GM21786 (cell line): ENCODE data around the gene SMIM11.
"Not testable (repeated sequence)": the region's sequence is repeated elsewhere in the genome, so short reads cannot be mapped to it uniquely, and the experiment has no call there.

Source experiments
- ATAC-seq: cut with Tn5 transposase; IDR thresholded peaks from one replicate; pipeline ENCODE4 v1.9.1; 2021; ENCODE audit not compliant: unreplicated experiment

Gene SMIM11

DNA sequence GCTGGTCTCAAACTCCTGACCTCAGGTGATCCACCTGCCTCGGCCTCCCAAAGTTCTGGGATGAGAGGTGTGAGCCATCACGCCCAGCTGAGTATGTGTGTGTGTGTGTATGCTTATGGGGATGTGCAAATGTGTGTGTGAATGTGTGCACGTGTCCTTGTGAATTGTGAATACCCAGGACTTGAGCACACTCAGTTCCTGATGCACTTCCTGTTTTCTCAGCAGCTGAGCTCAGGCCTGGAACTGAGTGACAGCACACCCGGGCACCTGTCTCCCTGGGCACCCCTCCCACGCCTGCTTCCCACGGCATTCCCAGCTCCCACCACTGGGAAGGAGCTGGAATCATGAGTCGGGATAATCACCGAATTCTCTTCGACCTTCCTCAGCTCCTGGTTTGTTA is 32.0 kb downstream of the SMIM11 start:
- not testable (repeated sequence) for ATAC-seq

DNA sequence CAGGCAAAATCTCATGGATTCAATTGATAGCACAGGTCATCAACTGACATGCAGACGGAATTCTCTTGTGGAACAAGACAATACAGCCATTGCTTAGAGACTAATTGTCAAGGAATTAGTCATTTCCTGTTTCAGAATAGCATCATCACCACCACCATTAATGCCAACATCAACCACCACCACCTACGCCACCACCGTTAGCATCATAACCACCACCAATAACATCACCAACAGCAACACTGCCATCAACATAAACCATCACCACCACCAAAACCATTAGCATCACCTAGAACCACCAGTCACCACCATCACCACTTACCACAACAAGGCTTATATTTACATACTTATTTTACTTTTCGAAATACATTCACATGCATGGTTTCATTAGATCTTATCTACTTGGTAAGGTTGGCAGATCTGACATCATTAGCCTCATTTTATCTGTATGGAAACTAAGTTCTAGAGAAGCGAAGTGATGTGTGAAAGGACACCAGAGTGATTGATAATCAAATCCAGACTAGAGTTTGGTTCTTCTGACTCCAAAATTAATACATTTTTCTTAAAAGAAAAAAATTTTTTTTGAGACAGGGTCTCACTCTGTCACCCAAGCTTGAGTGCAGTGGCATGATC is 42.3 kb downstream of the SMIM11 start:
- ATAC-seq, result not testable (repeated sequence)

DNA sequence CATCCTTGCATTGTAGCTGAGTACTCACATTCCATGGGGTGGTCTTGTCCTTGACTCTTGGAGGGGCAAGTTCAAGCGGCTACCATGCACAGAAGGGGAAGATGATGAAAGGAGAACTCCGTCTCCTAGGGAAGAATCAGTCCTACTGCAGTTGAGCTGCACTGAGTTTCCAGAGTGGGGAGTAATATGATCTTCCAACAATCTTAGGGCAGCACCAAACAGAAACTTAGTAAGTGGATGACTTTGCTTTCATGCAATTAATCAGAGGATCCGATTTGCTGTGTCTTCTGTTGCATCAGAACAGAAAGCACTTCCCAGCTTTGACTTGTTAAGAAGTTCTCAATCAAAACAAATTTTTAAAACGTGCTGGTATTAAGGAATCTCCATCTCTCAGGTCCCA is 48.5 kb downstream of the SMIM11 start, which contains the start of gene SMIM34:
Gene SMIM34 (minus strand): TSS at position 147 of the 400 bp plus-strand sequence. CDS start 112 bp downstream, at position 35.
- ATAC-seq, result not testable (repeated sequence)

DNA sequence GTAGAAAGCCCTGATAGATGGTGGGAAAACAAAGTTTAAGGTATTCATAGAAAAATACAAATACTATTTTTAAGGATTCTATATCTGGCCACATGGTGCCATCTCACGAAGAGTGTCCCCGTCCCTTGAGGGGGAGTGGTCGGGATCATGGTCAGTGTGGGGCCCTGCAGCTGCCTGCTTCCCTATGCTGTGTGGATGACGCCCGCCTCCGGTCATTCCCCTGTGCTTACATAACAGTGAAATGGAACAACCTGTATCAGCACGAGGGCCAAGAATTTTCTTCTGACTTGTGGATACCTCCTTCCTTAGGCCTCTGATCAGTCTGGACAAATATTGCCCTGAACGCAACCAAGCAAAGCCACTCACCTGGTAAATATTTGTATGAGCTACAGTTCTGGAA is 52.0 kb downstream of the SMIM11 start:
- ATAC-seq, result not testable (repeated sequence)

DNA sequence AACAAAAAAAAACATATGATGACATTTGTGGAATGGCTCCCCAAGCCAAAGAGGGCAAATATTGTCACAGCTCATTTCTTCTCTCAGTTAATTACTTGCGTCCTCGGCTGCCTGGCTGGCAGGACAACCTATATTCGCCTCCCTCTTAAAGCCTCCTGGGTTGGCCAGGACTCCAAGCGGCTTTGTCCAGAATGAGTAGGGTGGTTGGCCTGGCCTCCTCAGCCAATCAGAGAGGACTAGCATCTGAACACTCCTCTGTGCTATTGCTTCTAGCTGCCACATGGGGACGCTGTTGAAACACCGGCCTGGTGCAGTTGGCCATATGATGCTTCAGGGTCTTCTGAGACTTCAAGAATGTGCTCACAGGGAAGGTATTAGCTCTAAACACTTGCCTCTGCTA is 53.1 kb downstream of the SMIM11 start:
- ATAC-seq, result not testable (repeated sequence)

DNA sequence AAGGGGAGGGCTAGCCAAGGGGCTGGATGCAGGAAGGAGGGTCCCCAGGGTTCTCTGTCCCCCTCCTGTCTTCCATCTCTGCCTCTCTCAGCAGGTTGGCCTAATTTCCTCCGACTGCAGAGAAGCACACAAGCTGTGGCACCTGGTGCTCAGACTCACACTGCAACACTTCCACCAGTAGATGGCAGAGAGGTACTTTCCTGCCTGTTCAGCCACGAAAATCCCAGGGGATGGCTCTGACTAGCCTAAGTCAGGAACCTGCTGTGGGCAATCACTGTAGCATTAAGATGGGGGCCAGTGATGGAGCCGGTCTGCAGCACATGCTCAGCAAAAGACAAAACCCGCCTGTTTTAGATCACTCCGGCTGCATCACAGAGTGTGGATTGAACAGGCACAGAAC is 54.4 kb downstream of the SMIM11 start:
- not testable (repeated sequence) for ATAC-seq
